Fibroblast of lung (primary cell): ENCODE results near the gene ARHGEF11. TPM values are rescaled to one million over a fixed set of nuclear protein-coding genes. Genes with fewer than 3 reads are reported as not detected.

ENCODE experiments used
- DNase-seq, 2 donors: peaks; one replicate each; pipeline versions ENCODE4 v3.0.0 to v3.0.0-alpha.2; 2010; ENCODE audit warnings: low read depth in 2 of 2
- H2AFZ ChIP-seq: 2 replicates; pipeline ENCODE4 v1.5.1; 2012; ENCODE audit warnings: low read length, control low read depth, inconsistent platforms
- H3K27ac ChIP-seq: 2 replicates; pipeline ENCODE4 v1.5.1; 2011; ENCODE audit warnings: low read length, control low read depth; ENCODE audit not compliant: insufficient read depth
- H3K27me3 ChIP-seq: 2 replicates; pipeline ENCODE4 v1.5.1; 2011; ENCODE audit warnings: mild to moderate bottlenecking, low read length; ENCODE audit not compliant: control insufficient read depth, insufficient read depth
- H3K36me3 ChIP-seq: 2 replicates; pipeline ENCODE4 v1.5.1; 2011; ENCODE audit warnings: low read length; ENCODE audit not compliant: control insufficient read depth, insufficient read depth
- H3K4me1 ChIP-seq: 2 replicates; pipeline ENCODE4 v1.5.1; 2011; ENCODE audit warnings: low read length; ENCODE audit not compliant: control insufficient read depth, insufficient read depth; ENCODE audit errors: extremely low read depth
- H3K4me2 ChIP-seq: 2 replicates; pipeline ENCODE4 v1.5.1; 2011; ENCODE audit warnings: low read length, control low read depth; ENCODE audit not compliant: insufficient read depth; ENCODE audit errors: extremely low read depth
- H3K4me3 ChIP-seq, 4 experiments: fragments of 200-600 bp in 1 of 4; sonication (generic) in 1 of 4; replicated peaks in 1 of 4; 2 replicates each; pipeline ENCODE4 v1.5.1; 2011 to 2016; ENCODE audit warnings: low read length in 4 of 4, low read depth in 3 of 4, mild to moderate bottlenecking in 3 of 4, control low read depth in 2 of 4, inconsistent platforms in 1 of 4, mixed read lengths in 1 of 4; ENCODE audit not compliant: insufficient read depth in 1 of 4; ENCODE audit errors: control extremely low read depth in 1 of 4
- H3K79me2 ChIP-seq: 2 replicates; pipeline ENCODE4 v1.5.1; 2012; ENCODE audit warnings: mild to moderate bottlenecking, low read length, inconsistent platforms; ENCODE audit not compliant: control insufficient read depth, insufficient read depth
- H3K9ac ChIP-seq: 2 replicates; pipeline ENCODE4 v1.5.1; 2011; ENCODE audit warnings: mild to moderate bottlenecking, low read length, control low read depth; ENCODE audit not compliant: insufficient read depth
- H3K9me3 ChIP-seq: 2 replicates; pipeline ENCODE4 v1.5.1; 2012; ENCODE audit warnings: low read depth, low read length; ENCODE audit not compliant: control insufficient read depth, insufficient read depth
- H4K20me1 ChIP-seq: 2 replicates; pipeline ENCODE4 v1.5.1; 2011; ENCODE audit warnings: low read length; ENCODE audit not compliant: control insufficient read depth, insufficient read depth; ENCODE audit errors: extremely low read depth
- CTCF ChIP-seq, 2 donors: IDR thresholded peaks in 1 of 2; conservative IDR thresholded peaks in 1 of 2; 1 replicate in 1 of 2; 2 replicates in 1 of 2; pipeline ENCODE4 v1.5.1; 2011 to 2012; ENCODE audit warnings: low read length in 2 of 2, control low read depth in 1 of 2, inconsistent platforms in 1 of 2, low read depth in 1 of 2, mild to moderate bottlenecking in 1 of 2
- EZH2 ChIP-seq: IDR thresholded peaks from 2 replicates; pipeline ENCODE4 v1.5.1; 2012; ENCODE audit warnings: low read length, control low read depth, mild to moderate bottlenecking; ENCODE audit errors: missing control alignments
- polyA plus RNA-seq, 2 donors: library from polyadenylated mRNA; depleted of rRNA in 1 of 2; stranded (reverse) in 1 of 2; unstranded in 1 of 2; fragments of >200 nt; gene quantifications; 2 replicates each; pipeline ENCODE4 v1.2.1, GENCODE V29; 2011 to 2012; ENCODE audit warnings: missing spikeins in 1 of 2
- total RNA-seq: library from RNA; depleted of rRNA; stranded (reverse); fragments of >200 nt; gene quantifications from 2 replicates; pipeline ENCODE4 v1.2.1, GENCODE V29; 2014

The ARHGEF11 gene
- total and polyA plus RNA-seq, 2 donors (not counting 1 experiment from before 2014, with no cell fraction given): 12.8 to 29.1 TPM

GRCh38 chr1:156920233-156921052, 125.1 kb downstream of the ARHGEF11 start, which contains the start of gene LRRC71:
Gene LRRC71 (plus strand): TSS chr1:156920632. CDS start chr1:156920804, 172 bp downstream.
- H4K20me1 ChIP-seq: no peaks in the 10 kb centered on the region
- peak; percentile 62 to 77 for DNase-seq
- H3K36me3 ChIP-seq: peaks cover 5% of the 10 kb centered on the region
- H2AFZ ChIP-seq: peak within 1 kb of the TSS; percentile 41
- TF ChIP-seq CTCF (conservative IDR thresholded peaks at IDR 0.05 in 1 of 2, IDR thresholded peaks at IDR 0.05 in 1 of 2; ENCODE audit: low read depth in 1 of 2, low read length in 2 of 2) (peak; percentile 68 to 74), EZH2 (no peak)
- H3K4me2 ChIP-seq: peak within 1 kb of the TSS; percentile 72
- no peaks in the 10 kb centered on the region for H3K79me2 ChIP-seq
- no peak within 1 kb of the TSS for H3K27ac ChIP-seq
- H3K4me1 ChIP-seq: peaks cover 5% of the 10 kb centered on the region
- peak within 1 kb of the TSS; percentile 20 for H3K9ac ChIP-seq
- peaks cover 28% of the 10 kb centered on the region for H3K27me3 ChIP-seq
- H3K9me3 ChIP-seq: no peaks in the 10 kb centered on the region
- H3K4me3 ChIP-seq: peak within 1 kb of the TSS in 3 of 4 experiments; percentile 24 to 30 (median 24)

GRCh38 chr1:156914440-156914856, 131.1 kb downstream of the ARHGEF11 start:
- Histone ChIP-seq H2AFZ (no peak overlapping the region), H3K9ac (no peak overlapping the region), H3K79me2 (no peaks in the 10 kb centered on the region), H3K4me2 (no peak overlapping the region), H3K9me3 (no peaks in the 10 kb centered on the region), H3K4me1 (peaks cover 10% of the 10 kb centered on the region), H3K4me3 (no peak overlapping the region), H4K20me1 (no peaks in the 10 kb centered on the region), H3K27ac (no peak overlapping the region), H3K36me3 (peaks cover 25% of the 10 kb centered on the region), H3K27me3 (no peaks in the 10 kb centered on the region)
- TF ChIP-seq CTCF (conservative IDR thresholded peaks at IDR 0.05 in 1 of 2, IDR thresholded peaks at IDR 0.05 in 1 of 2; ENCODE audit: low read depth in 1 of 2, low read length in 2 of 2): no peak
- peak in 1 of 2 donors; percentile 70 for DNase-seq

GRCh38 chr1:156913809-156914387, 131.6 kb downstream of the ARHGEF11 start:
- H2AFZ ChIP-seq: no peak overlapping the region
- peaks cover 10% of the 10 kb centered on the region for H3K4me1 ChIP-seq
- TF ChIP-seq CTCF (conservative IDR thresholded peaks at IDR 0.05 in 1 of 2, IDR thresholded peaks at IDR 0.05 in 1 of 2; ENCODE audit: low read depth in 1 of 2, low read length in 2 of 2) (no peak), EZH2 (no peak)
- no peak overlapping the region for H3K4me2 ChIP-seq
- no peaks in the 10 kb centered on the region for H3K79me2 ChIP-seq
- no peak overlapping the region for H3K4me3 ChIP-seq
- H4K20me1 ChIP-seq: no peaks in the 10 kb centered on the region
- H3K36me3 ChIP-seq: peaks cover 28% of the 10 kb centered on the region
- H3K9me3 ChIP-seq: no peaks in the 10 kb centered on the region
- H3K27me3 ChIP-seq: no peaks in the 10 kb centered on the region
- no peak overlapping the region for H3K9ac ChIP-seq
- no peak for DNase-seq
- no peak overlapping the region for H3K27ac ChIP-seq
